Activated B cell treated with CpG ODN at 0.5 μM for 24 hours (primary cell): ENCODE measurements around the gene C9. TPM values are rescaled to one million over a fixed set of nuclear protein-coding genes. Genes with fewer than 3 reads are reported as not detected.

Experiments
- ATAC-seq: fragments of 200-7000 bp; cut with Tn5 transposase; one replicate; pipeline ENCODE4 v1.10.0; 2021; ENCODE audit warnings: low read depth, mild to moderate bottlenecking, moderate library complexity
- CTCF ChIA-PET: fragments of 350-600 bp; sonication (Branson Sonifier 250); formaldehyde crosslinking; loops from one replicate; lab custom pipeline; 2021; ENCODE audit warnings: antibody characterized with exemption; lab: Charles Lee
- POLR2A ChIA-PET: fragments of 350-600 bp; sonication (Branson Sonifier 250); formaldehyde crosslinking; loops from one replicate; lab custom pipeline; 2021; ENCODE audit warnings: antibody characterized with exemption; lab: Charles Lee
- DNase-seq: peaks from one replicate; pipeline ENCODE4 v3.0.0; 2022
- H3K27ac Mint-ChIP-seq: one replicate; pipeline ENCODE4 v1.8.0; 2020; ENCODE audit warnings: mixed read lengths
- H3K27me3 Mint-ChIP-seq: one replicate; pipeline ENCODE4 v1.8.0; 2021; ENCODE audit warnings: mixed read lengths
- H3K36me3 Mint-ChIP-seq: one replicate; pipeline ENCODE4 v1.8.0; 2021; ENCODE audit warnings: low read depth, mixed read lengths
- H3K4me1 Mint-ChIP-seq: one replicate; pipeline ENCODE4 v1.8.0; 2021; ENCODE audit warnings: mixed read lengths
- H3K4me3 Mint-ChIP-seq: one replicate; pipeline ENCODE4 v1.8.0; 2020; ENCODE audit warnings: mild to moderate bottlenecking, mixed read lengths
- H3K9me3 Mint-ChIP-seq: one replicate; pipeline ENCODE4 v1.8.0; 2020; ENCODE audit warnings: mixed read lengths
- intact Hi-C: fragments of 100-400 bp; cut with micrococcal nuclease; formaldehyde crosslinking; loops from one replicate; pipeline ENCODE4 v1.15.1; 2024
- total RNA-seq: library from RNA; stranded (reverse); gene quantifications from 2 replicates; pipeline ENCODE4 v1.2.3, GENCODE V29; 2022
- TF ChIP-seq, protein P1 (sequence below): fragments of 200-600 bp; IDR thresholded peaks from one replicate; pipeline ENCODE4 v1.8.0; 2022; ENCODE audit warnings: antibody characterized with exemption, mild to moderate bottlenecking

C9 gene
- total RNA-seq, 1 donor from 2014 or later: not detected

DNA sequence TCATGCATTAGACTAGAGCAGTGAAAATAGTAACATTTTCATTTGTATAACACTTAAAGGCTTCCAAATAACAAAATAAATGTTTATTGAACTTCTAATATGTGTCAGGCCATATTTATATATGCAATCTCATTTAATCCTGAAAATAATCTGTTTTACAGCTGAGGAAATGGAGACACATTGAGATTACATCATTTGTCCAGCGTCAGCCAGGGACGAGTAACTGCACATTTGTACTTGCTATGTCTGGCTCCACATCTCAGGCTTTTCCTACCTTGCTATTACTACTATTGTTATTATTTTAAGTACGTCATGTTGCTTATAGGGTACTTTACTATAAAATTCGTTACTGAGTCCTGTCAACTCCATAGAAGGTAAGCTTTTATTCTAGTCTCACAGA lies 3.8 kb upstream of the C9 start:
- Mint-ChIP-seq H3K9me3 (no peaks in the 10 kb centered on the region), H3K4me3 (no peak overlapping the region), H3K4me1 (no peaks in the 10 kb centered on the region), H3K36me3 (no peaks in the 10 kb centered on the region), H3K27ac (no peak overlapping the region), H3K27me3 (no peaks in the 10 kb centered on the region)
- TF ChIP-seq, protein P1, sequence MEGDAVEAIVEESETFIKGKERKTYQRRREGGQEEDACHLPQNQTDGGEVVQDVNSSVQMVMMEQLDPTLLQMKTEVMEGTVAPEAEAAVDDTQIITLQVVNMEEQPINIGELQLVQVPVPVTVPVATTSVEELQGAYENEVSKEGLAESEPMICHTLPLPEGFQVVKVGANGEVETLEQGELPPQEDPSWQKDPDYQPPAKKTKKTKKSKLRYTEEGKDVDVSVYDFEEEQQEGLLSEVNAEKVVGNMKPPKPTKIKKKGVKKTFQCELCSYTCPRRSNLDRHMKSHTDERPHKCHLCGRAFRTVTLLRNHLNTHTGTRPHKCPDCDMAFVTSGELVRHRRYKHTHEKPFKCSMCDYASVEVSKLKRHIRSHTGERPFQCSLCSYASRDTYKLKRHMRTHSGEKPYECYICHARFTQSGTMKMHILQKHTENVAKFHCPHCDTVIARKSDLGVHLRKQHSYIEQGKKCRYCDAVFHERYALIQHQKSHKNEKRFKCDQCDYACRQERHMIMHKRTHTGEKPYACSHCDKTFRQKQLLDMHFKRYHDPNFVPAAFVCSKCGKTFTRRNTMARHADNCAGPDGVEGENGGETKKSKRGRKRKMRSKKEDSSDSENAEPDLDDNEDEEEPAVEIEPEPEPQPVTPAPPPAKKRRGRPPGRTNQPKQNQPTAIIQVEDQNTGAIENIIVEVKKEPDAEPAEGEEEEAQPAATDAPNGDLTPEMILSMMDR: no peak
- ATAC-seq (no peak), DNase-seq (no peak)
- ChIA-PET CTCF (no interaction called here), POLR2A (no interaction called here)
- intact Hi-C loops: no loop called here

- Mint-ChIP-seq H3K4me3 (no peak overlapping the region), H3K36me3 (no peaks in the 10 kb centered on the region), H3K27me3 (no peaks in the 10 kb centered on the region), H3K27ac (no peak overlapping the region), H3K9me3 (no peaks in the 10 kb centered on the region), H3K4me1 (no peaks in the 10 kb centered on the region)
- TF ChIP-seq, protein P1: no peak
- no peak for ATAC-seq
- no peak for DNase-seq
- intact Hi-C loops: no loop called here
- ChIA-PET POLR2A (no interaction called here), CTCF (no interaction called here)
Observed at GRCh38 chr5:39367711-39368110, 3.4 kb upstream of the C9 start.

- TF ChIP-seq, protein P1: no peak
- POLR2A ChIA-PET: no interaction called here
Observed at GRCh38 chr5:39363217-39363616, 1.1 kb downstream of the C9 start.

GRCh38 chr5:39362646-39363045 lies 1.6 kb downstream of the C9 start:
- POLR2A ChIA-PET: no interaction called here
- H3K4me3 Mint-ChIP-seq: no peak overlapping the region
- H3K4me1 Mint-ChIP-seq: no peaks in the 10 kb centered on the region
- no peaks in the 10 kb centered on the region for H3K36me3 Mint-ChIP-seq
- TF ChIP-seq, protein P1: no peak
- DNase-seq: no peak
- H3K27me3 Mint-ChIP-seq: no peaks in the 10 kb centered on the region
- no peaks in the 10 kb centered on the region for H3K9me3 Mint-ChIP-seq
- no peak for ATAC-seq
- CTCF ChIA-PET: interaction anchor here (0.7 kb wide), 1 partner anchor 13 kb away, joined by 3 read pairs; no protein-coding TSS in a partner anchor
- intact Hi-C loops: no loop called here
- H3K27ac Mint-ChIP-seq: no peak overlapping the region

More at GRCh38 chr5:39363217-39363616, 1.1 kb downstream of the C9 start:
- Mint-ChIP-seq H3K4me1 (no peaks in the 10 kb centered on the region), H3K36me3 (no peaks in the 10 kb centered on the region), H3K27me3 (no peaks in the 10 kb centered on the region), H3K4me3 (no peak overlapping the region), H3K9me3 (no peaks in the 10 kb centered on the region), H3K27ac (no peak overlapping the region)
- CTCF ChIA-PET: no interaction called here
- DNase-seq: no peak
- ATAC-seq: no peak
- intact Hi-C loops: no loop called here

DNA sequence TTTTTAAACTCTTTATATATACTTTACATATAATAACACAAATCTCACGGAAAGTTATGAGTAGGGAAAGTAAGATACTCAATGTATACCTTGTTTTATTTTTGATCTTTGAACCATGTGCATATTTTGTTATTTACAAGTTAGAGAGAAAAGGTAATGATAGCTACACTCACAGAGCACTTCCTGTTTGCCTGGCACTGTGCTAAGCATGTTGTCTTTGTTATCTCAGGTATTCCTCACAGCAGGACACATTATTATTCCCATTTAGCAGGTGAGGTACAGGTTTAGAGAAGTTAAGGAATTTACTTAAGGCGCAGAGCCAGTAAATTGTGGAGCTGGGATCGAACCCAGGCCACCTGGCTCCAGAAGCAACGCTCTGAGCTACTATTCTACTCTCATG lies 3.0 kb downstream of the C9 start:
- DNase-seq (no peak), ATAC-seq (no peak)
- Mint-ChIP-seq H3K4me1 (no peaks in the 10 kb centered on the region), H3K9me3 (no peaks in the 10 kb centered on the region), H3K27ac (no peak overlapping the region), H3K27me3 (no peaks in the 10 kb centered on the region), H3K36me3 (no peaks in the 10 kb centered on the region), H3K4me3 (no peak overlapping the region)
- CTCF ChIA-PET: no interaction called here
- TF ChIP-seq, protein P1: no peak
- intact Hi-C loops: no loop called here
- POLR2A ChIA-PET: no interaction called here
